Measurements from ENCODE around the gene OCRL. TPM values are rescaled to one million over a fixed set of nuclear protein-coding genes. Genes with fewer than 3 reads are reported as not detected.

The OCRL gene
- polyA plus RNA-seq, 1 of the 3 experiments (the other 2 are of a cell fraction): 18.6 TPM

Small RNA genes lying within 50 kb of the gene (small RNA-seq; reads per million reads assigned to genes)
- 0 reads per million in 7 experiments for gene RF01169

Other genes starting within 250 kb of the OCRL start
- gene SMARCA1, start 16.8 kb upstream of the OCRL start, polyA plus RNA-seq (2012; rRNA removed): 17.1 and 23.5 TPM in 2 replicates
- 0.71 and 0.82 TPM in 2 replicates for gene APLN, start 114.7 kb downstream of the OCRL start, polyA plus RNA-seq (2012; rRNA removed)
- 0.19 and 0.21 TPM in 2 replicates for gene XPNPEP2, start 198.7 kb downstream of the OCRL start, polyA plus RNA-seq (2012; rRNA removed)
- gene SASH3, start 239.7 kb downstream of the OCRL start, polyA plus RNA-seq (2012; rRNA removed): not detected in 2 replicates

Measured in SK-N-SH (cell line).